Measurements from ENCODE around the gene ZWILCH.

DNA sequence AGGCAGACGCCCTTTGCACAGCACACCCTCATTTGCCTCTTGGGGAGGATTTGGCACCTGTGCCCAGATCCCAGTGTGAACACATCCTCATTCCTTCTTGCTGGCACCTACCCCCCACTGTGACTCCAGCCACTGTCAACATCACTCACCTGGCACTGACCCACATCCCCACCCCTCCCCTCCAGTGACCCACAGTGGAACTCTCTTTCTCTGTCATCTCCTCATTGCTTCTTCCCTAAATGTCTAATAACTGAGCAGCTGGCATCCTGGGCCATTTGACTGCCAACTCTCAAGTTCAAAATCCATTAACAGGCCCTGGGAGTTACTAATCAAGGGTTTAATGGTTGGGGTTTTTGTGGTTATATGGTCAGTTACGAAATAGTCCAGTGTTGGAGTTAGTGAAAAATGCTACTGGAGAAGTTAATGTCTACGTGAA, 22.0 kb upstream of the ZWILCH start:
- TF ChIP-seq EZH2phosphoT487 (IDR thresholded peaks at IDR 0.05; ENCODE audit: low read depth, severe bottlenecking, unreplicated experiment): no peak
- TF ChIP-seq, protein P1, sequence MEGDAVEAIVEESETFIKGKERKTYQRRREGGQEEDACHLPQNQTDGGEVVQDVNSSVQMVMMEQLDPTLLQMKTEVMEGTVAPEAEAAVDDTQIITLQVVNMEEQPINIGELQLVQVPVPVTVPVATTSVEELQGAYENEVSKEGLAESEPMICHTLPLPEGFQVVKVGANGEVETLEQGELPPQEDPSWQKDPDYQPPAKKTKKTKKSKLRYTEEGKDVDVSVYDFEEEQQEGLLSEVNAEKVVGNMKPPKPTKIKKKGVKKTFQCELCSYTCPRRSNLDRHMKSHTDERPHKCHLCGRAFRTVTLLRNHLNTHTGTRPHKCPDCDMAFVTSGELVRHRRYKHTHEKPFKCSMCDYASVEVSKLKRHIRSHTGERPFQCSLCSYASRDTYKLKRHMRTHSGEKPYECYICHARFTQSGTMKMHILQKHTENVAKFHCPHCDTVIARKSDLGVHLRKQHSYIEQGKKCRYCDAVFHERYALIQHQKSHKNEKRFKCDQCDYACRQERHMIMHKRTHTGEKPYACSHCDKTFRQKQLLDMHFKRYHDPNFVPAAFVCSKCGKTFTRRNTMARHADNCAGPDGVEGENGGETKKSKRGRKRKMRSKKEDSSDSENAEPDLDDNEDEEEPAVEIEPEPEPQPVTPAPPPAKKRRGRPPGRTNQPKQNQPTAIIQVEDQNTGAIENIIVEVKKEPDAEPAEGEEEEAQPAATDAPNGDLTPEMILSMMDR (IDR thresholded peaks at IDR 0.05; ENCODE audit: poor library complexity): no peak
- no peak for TF ChIP-seq EZH2 (IDR thresholded peaks at IDR 0.05; ENCODE audit: borderline replicate concordance)
